ENCODE data around the gene CSDE1.

CSDE1 gene

GRCh38 chr1:114728553-114728952, 29.2 kb downstream of the CSDE1 start:
- no peaks in the 10 kb centered on the region for H3K27me3 ChIP-seq (ENCODE audit: insufficient read depth, insufficient read length)
- no peak for TF ChIP-seq SUZ12 (IDR thresholded peaks at IDR 0.05; ENCODE audit: extremely low read depth, insufficient read depth, insufficient read length)
- no peak for TF ChIP-seq ZNF274 (IDR thresholded peaks at IDR 0.05; ENCODE audit: low read depth, low read length)
- no peak for TF ChIP-seq YY1 (IDR thresholded peaks at IDR 0.05; ENCODE audit: insufficient read depth, insufficient read length)
- no peak for DNase-seq (ENCODE audit: low read depth, low spot score)
- no peaks in the 10 kb centered on the region for H3K9me3 ChIP-seq (ENCODE audit: insufficient read depth, low read length)
- H3K4me3 ChIP-seq (ENCODE audit: insufficient read length, low read depth), result no peak overlapping the region
- H3K9ac ChIP-seq (ENCODE audit: insufficient read length, low read depth), result no peak overlapping the region
- H3K4me1 ChIP-seq (ENCODE audit: insufficient read depth, insufficient read length), result no peaks in the 10 kb centered on the region
- peaks cover 100% of the 10 kb centered on the region for H3K36me3 ChIP-seq (ENCODE audit: insufficient read depth, insufficient read length, low read length)

GRCh38 chr1:114725230-114725629, 32.6 kb downstream of the CSDE1 start:
- no peak overlapping the region for H3K9ac ChIP-seq (ENCODE audit: insufficient read length, low read depth)
- H3K4me3 ChIP-seq (ENCODE audit: insufficient read length, low read depth), result no peak overlapping the region
- DNase-seq (ENCODE audit: low read depth, low spot score), result no peak
- H3K9me3 ChIP-seq (ENCODE audit: insufficient read depth, low read length), result no peaks in the 10 kb centered on the region
- no peak for TF ChIP-seq SUZ12 (IDR thresholded peaks at IDR 0.05; ENCODE audit: extremely low read depth, insufficient read depth, insufficient read length)
- TF ChIP-seq YY1 (IDR thresholded peaks at IDR 0.05; ENCODE audit: insufficient read depth, insufficient read length), result no peak
- no peak for TF ChIP-seq ZNF274 (IDR thresholded peaks at IDR 0.05; ENCODE audit: low read depth, low read length)
- H3K36me3 ChIP-seq (ENCODE audit: insufficient read depth, insufficient read length, low read length), result peaks cover 100% of the 10 kb centered on the region
- H3K4me1 ChIP-seq (ENCODE audit: insufficient read depth, insufficient read length), result no peaks in the 10 kb centered on the region
- H3K27me3 ChIP-seq (ENCODE audit: insufficient read depth, insufficient read length), result no peaks in the 10 kb centered on the region

GRCh38 chr1:114723915-114724314, 33.9 kb downstream of the CSDE1 start:
- H3K9ac ChIP-seq (ENCODE audit: insufficient read length, low read depth), result no peak overlapping the region
- DNase-seq (ENCODE audit: low read depth, low spot score), result no peak
- H3K36me3 ChIP-seq (ENCODE audit: insufficient read depth, insufficient read length, low read length), result peaks cover 100% of the 10 kb centered on the region
- no peaks in the 10 kb centered on the region for H3K27me3 ChIP-seq (ENCODE audit: insufficient read depth, insufficient read length)
- H3K4me3 ChIP-seq (ENCODE audit: insufficient read length, low read depth), result no peak overlapping the region
- no peaks in the 10 kb centered on the region for H3K4me1 ChIP-seq (ENCODE audit: insufficient read depth, insufficient read length)
- no peak for TF ChIP-seq SUZ12 (IDR thresholded peaks at IDR 0.05; ENCODE audit: extremely low read depth, insufficient read depth, insufficient read length)
- no peak for TF ChIP-seq ZNF274 (IDR thresholded peaks at IDR 0.05; ENCODE audit: low read depth, low read length)
- no peaks in the 10 kb centered on the region for H3K9me3 ChIP-seq (ENCODE audit: insufficient read depth, low read length)

- DNase-seq (ENCODE audit: low read depth, low spot score), result no peak
- Histone ChIP-seq H3K9ac (ENCODE audit: insufficient read length, low read depth) (no peak overlapping the region), H3K4me3 (ENCODE audit: insufficient read length, low read depth) (no peak overlapping the region), H3K9me3 (ENCODE audit: insufficient read depth, low read length) (no peaks in the 10 kb centered on the region), H3K36me3 (ENCODE audit: insufficient read depth, insufficient read length, low read length) (peaks cover 100% of the 10 kb centered on the region), H3K4me1 (ENCODE audit: insufficient read depth, insufficient read length) (no peaks in the 10 kb centered on the region), H3K27me3 (ENCODE audit: insufficient read depth, insufficient read length) (no peaks in the 10 kb centered on the region)
- TF ChIP-seq ZNF274 (IDR thresholded peaks at IDR 0.05; ENCODE audit: low read depth, low read length) (no peak), YY1 (IDR thresholded peaks at IDR 0.05; ENCODE audit: insufficient read depth, insufficient read length) (no peak), SUZ12 (IDR thresholded peaks at IDR 0.05; ENCODE audit: extremely low read depth, insufficient read depth, insufficient read length) (no peak)
Measured at GRCh38 chr1:114723457-114723856, 34.3 kb downstream of the CSDE1 start.

GRCh38 chr1:114720492-114720891, 37.3 kb downstream of the CSDE1 start:
- Histone ChIP-seq H3K9me3 (ENCODE audit: insufficient read depth, low read length) (no peaks in the 10 kb centered on the region), H3K36me3 (ENCODE audit: insufficient read depth, insufficient read length, low read length) (peaks cover 93% of the 10 kb centered on the region), H3K4me1 (ENCODE audit: insufficient read depth, insufficient read length) (no peaks in the 10 kb centered on the region), H3K4me3 (ENCODE audit: insufficient read length, low read depth) (no peak overlapping the region), H3K27me3 (ENCODE audit: insufficient read depth, insufficient read length) (no peaks in the 10 kb centered on the region), H3K9ac (ENCODE audit: insufficient read length, low read depth) (no peak overlapping the region)
- TF ChIP-seq SUZ12 (IDR thresholded peaks at IDR 0.05; ENCODE audit: extremely low read depth, insufficient read depth, insufficient read length), result no peak
- TF ChIP-seq ZNF274 (IDR thresholded peaks at IDR 0.05; ENCODE audit: low read depth, low read length), result no peak
- TF ChIP-seq YY1 (IDR thresholded peaks at IDR 0.05; ENCODE audit: insufficient read depth, insufficient read length), result no peak
- DNase-seq (ENCODE audit: low read depth, low spot score), result no peak

- Histone ChIP-seq H3K4me3 (ENCODE audit: insufficient read length, low read depth) (no peak overlapping the region), H3K36me3 (ENCODE audit: insufficient read depth, insufficient read length, low read length) (peaks cover 93% of the 10 kb centered on the region), H3K4me1 (ENCODE audit: insufficient read depth, insufficient read length) (no peaks in the 10 kb centered on the region), H3K9ac (ENCODE audit: insufficient read length, low read depth) (no peak overlapping the region), H3K9me3 (ENCODE audit: insufficient read depth, low read length) (no peaks in the 10 kb centered on the region), H3K27me3 (ENCODE audit: insufficient read depth, insufficient read length) (no peaks in the 10 kb centered on the region)
- no peak for DNase-seq (ENCODE audit: low read depth, low spot score)
- no peak for TF ChIP-seq SUZ12 (IDR thresholded peaks at IDR 0.05; ENCODE audit: extremely low read depth, insufficient read depth, insufficient read length)
- TF ChIP-seq ZNF274 (IDR thresholded peaks at IDR 0.05; ENCODE audit: low read depth, low read length), result no peak
Measured at GRCh38 chr1:114719424-114719787, 38.4 kb downstream of the CSDE1 start.

GRCh38 chr1:114718661-114719423, 38.9 kb downstream of the CSDE1 start:
- Histone ChIP-seq H3K27me3 (ENCODE audit: insufficient read depth, insufficient read length) (no peaks in the 10 kb centered on the region), H3K36me3 (ENCODE audit: insufficient read depth, insufficient read length, low read length) (peaks cover 93% of the 10 kb centered on the region), H3K4me3 (ENCODE audit: insufficient read length, low read depth) (no peak overlapping the region), H3K9me3 (ENCODE audit: insufficient read depth, low read length) (no peaks in the 10 kb centered on the region), H3K4me1 (ENCODE audit: insufficient read depth, insufficient read length) (no peaks in the 10 kb centered on the region), H3K9ac (ENCODE audit: insufficient read length, low read depth) (no peak overlapping the region)
- no peak for DNase-seq (ENCODE audit: low read depth, low spot score)
- TF ChIP-seq SUZ12 (IDR thresholded peaks at IDR 0.05; ENCODE audit: extremely low read depth, insufficient read depth, insufficient read length) (no peak), ZNF274 (IDR thresholded peaks at IDR 0.05; ENCODE audit: low read depth, low read length) (no peak)
